ENCODE data around the gene CAMP.
A peak's percentile ranks its signal among the peaks of the same experiment; 100 is the strongest.
"Not testable (repeated sequence)": the region's sequence is repeated elsewhere in the genome, so short reads cannot be mapped to it uniquely, and the experiment has no call there.

The CAMP gene

GRCh38 chr3:48245136-48245535 is 21.8 kb downstream of the CAMP start:
- DNase-seq (ENCODE audit: extremely low spot score, insufficient read length, low read depth) (no peak), FAIRE-seq (no peak)

- FAIRE-seq (no peak), DNase-seq (ENCODE audit: extremely low spot score, insufficient read length, low read depth) (no peak)
Measured at GRCh38 chr3:48247401-48247811, 24.1 kb downstream of the CAMP start.

GRCh38 chr3:48248095-48248850 is 25.0 kb downstream of the CAMP start:
- DNase-seq (ENCODE audit: extremely low spot score, insufficient read length, low read depth) (no peak), FAIRE-seq (no peak)

GRCh38 chr3:48256557-48256956 is 33.3 kb downstream of the CAMP start:
- FAIRE-seq (no peak), DNase-seq (ENCODE audit: extremely low spot score, insufficient read length, low read depth) (no peak)

GRCh38 chr3:48258530-48258929 is 35.2 kb downstream of the CAMP start:
- FAIRE-seq = no peak
- no peak for DNase-seq (ENCODE audit: extremely low spot score, insufficient read length, low read depth)

GRCh38 chr3:48267782-48268181 is 44.5 kb downstream of the CAMP start:
- DNase-seq (ENCODE audit: extremely low spot score, insufficient read length, low read depth) (no peak), FAIRE-seq (no peak)

GRCh38 chr3:48268381-48268935 is 45.2 kb downstream of the CAMP start:
- FAIRE-seq = no peak
- DNase-seq (ENCODE audit: extremely low spot score, insufficient read length, low read depth) = no peak

- DNase-seq (ENCODE audit: extremely low spot score, insufficient read length, low read depth) (no peak), FAIRE-seq (no peak)
Measured at GRCh38 chr3:48268936-48269561, 45.8 kb downstream of the CAMP start.

GRCh38 chr3:48269592-48269991 is 46.3 kb downstream of the CAMP start:
- FAIRE-seq = no peak
- no peak for DNase-seq (ENCODE audit: extremely low spot score, insufficient read length, low read depth)

- no peak for DNase-seq (ENCODE audit: extremely low spot score, insufficient read length, low read depth)
- no peak for FAIRE-seq
Measured at GRCh38 chr3:48270306-48270705, 47.0 kb downstream of the CAMP start.

GRCh38 chr3:48271223-48271622 is 47.9 kb downstream of the CAMP start:
- not testable (repeated sequence) for DNase-seq (ENCODE audit: extremely low spot score, insufficient read length, low read depth); FAIRE-seq

- DNase-seq (ENCODE audit: extremely low spot score, insufficient read length, low read depth) (no peak), FAIRE-seq (no peak)
Measured at GRCh38 chr3:48271763-48272498, 48.6 kb downstream of the CAMP start.

- DNase-seq (ENCODE audit: extremely low spot score, insufficient read length, low read depth) (peak; percentile 26), FAIRE-seq (peak; percentile 91)
Measured at GRCh38 chr3:48273594-48274211, 50.4 kb downstream of the CAMP start.

- FAIRE-seq = no peak
- DNase-seq (ENCODE audit: extremely low spot score, insufficient read length, low read depth) = no peak
Measured at GRCh38 chr3:48274452-48274851, 51.2 kb downstream of the CAMP start.
